Measurements from ENCODE around the gene SLC38A8. TPM values are rescaled to one million over a fixed set of nuclear protein-coding genes. Genes with fewer than 3 reads are reported as not detected.

SLC38A8 gene
- total RNA-seq, 2 experiments from 2014 or later = not detected

DNA sequence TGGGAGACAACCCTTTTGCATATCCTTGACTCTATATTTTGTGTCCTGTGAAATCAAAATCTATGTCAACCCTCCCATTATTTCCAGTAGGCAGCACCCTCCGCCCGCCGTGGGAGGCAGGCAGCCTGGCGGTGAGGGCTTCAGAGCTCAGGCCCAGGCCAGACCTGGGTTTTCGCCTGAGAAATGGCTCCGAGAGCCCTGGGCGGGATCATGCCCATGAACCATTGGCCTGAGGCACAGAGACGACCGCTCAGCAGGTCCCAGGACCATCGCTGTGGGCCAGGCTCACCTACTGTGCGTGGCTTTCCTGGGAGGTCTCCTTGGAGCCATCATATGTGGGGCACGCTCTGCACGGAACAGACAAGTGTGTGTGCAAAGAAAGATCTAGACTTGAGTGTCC is 6.3 kb upstream of the SLC38A8 start:
- ChIA-PET POLR2A (no interaction called here), CTCF (no interaction called here)
- H3K4me3 Mint-ChIP-seq = no peak overlapping the region
- intact Hi-C loops (cut with DNase I, micrococcal nuclease) = no loop called here
- H3K27ac Mint-ChIP-seq = no peak overlapping the region
- H3K4me1 Mint-ChIP-seq = no peaks in the 10 kb centered on the region
- ATAC-seq = no peak
- no peak for DNase-seq
- H3K27me3 Mint-ChIP-seq = peaks cover 10% of the 10 kb centered on the region
- no peaks in the 10 kb centered on the region for H3K9me3 Mint-ChIP-seq (ENCODE audit: low read depth)
- peaks cover 13% of the 10 kb centered on the region for H3K36me3 Mint-ChIP-seq (ENCODE audit: low read depth)

DNA sequence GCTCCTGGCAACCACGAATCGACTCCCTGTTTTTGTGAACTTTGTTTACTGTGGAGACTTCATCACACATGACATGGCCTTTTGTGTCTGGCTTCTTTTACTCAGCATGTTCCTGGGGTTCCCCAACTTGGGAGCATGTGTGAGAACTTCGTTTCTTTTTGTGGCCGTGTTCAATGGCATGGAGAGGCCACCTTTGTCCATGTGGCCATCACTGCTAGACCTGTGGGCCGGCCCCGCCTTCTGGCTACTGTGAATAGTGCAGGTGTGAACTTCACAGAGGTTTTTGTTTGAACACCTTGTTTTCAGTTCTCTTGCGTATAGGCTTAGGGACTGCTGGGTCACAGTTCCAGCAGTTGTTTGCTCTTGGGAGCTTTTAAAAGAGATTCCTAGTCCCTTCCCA is 5.7 kb upstream of the SLC38A8 start:
- H3K4me3 Mint-ChIP-seq = no peak overlapping the region
- POLR2A ChIA-PET = no interaction called here
- intact Hi-C loops (cut with DNase I, micrococcal nuclease) = no loop called here
- ATAC-seq (no peak), DNase-seq (peak; percentile 16)
- H3K9me3 Mint-ChIP-seq (ENCODE audit: low read depth) = no peaks in the 10 kb centered on the region
- no peak overlapping the region for H3K27ac Mint-ChIP-seq
- peaks cover 12% of the 10 kb centered on the region for H3K27me3 Mint-ChIP-seq
- peaks cover 8% of the 10 kb centered on the region for H3K36me3 Mint-ChIP-seq (ENCODE audit: low read depth)
- H3K4me1 Mint-ChIP-seq = no peaks in the 10 kb centered on the region
- CTCF ChIA-PET = no interaction called here

DNA sequence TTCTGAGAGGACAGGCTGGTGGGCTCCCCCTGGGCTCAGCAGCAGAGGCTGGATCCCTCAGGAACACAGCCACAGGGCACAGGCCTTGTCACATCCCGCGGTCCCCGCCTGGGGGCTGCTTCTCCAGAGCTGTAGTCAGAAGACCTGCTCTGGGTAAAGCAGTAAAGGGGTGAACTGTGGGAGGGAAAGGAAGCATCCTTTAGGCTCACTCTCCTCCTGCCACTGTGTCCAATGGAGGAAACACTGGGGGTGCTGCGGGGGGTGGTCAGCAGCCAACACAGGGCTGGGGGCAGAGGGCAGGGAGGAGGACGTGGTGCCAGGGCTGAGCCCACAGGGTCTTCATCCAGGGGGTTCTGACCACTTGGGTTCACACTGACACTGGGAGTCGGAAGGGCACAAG is 5.0 kb upstream of the SLC38A8 start:
- POLR2A ChIA-PET = no interaction called here
- Mint-ChIP-seq H3K4me1 (no peaks in the 10 kb centered on the region), H3K4me3 (no peak overlapping the region), H3K27me3 (peaks cover 12% of the 10 kb centered on the region), H3K9me3 (ENCODE audit: low read depth) (no peaks in the 10 kb centered on the region), H3K27ac (no peak overlapping the region), H3K36me3 (ENCODE audit: low read depth) (peaks cover 3% of the 10 kb centered on the region)
- CTCF ChIA-PET = no interaction called here
- ATAC-seq = no peak
- intact Hi-C loops (cut with DNase I, micrococcal nuclease) = no loop called here
- DNase-seq = no peak

- Mint-ChIP-seq H3K27me3 (peaks cover 12% of the 10 kb centered on the region), H3K9me3 (ENCODE audit: low read depth) (no peaks in the 10 kb centered on the region), H3K4me1 (no peaks in the 10 kb centered on the region), H3K4me3 (no peak overlapping the region), H3K36me3 (ENCODE audit: low read depth) (no peaks in the 10 kb centered on the region), H3K27ac (no peak overlapping the region)
- ATAC-seq (no peak), DNase-seq (no peak)
- ChIA-PET POLR2A (no interaction called here), CTCF (no interaction called here)
- intact Hi-C loops (cut with DNase I, micrococcal nuclease) = no loop called here
Observed at GRCh38 chr16:84047206-84047605, 4.6 kb upstream of the SLC38A8 start.

- Mint-ChIP-seq H3K9me3 (ENCODE audit: low read depth) (no peaks in the 10 kb centered on the region), H3K4me3 (no peak overlapping the region), H3K4me1 (no peaks in the 10 kb centered on the region), H3K36me3 (ENCODE audit: low read depth) (no peaks in the 10 kb centered on the region), H3K27ac (no peak overlapping the region), H3K27me3 (peaks cover 12% of the 10 kb centered on the region)
- no peak for DNase-seq
- CTCF ChIA-PET = interaction anchor here (0.6 to 2.4 kb wide), 2 partner anchors 90 to 264 kb away, joined by 4 to 9 read pairs; no protein-coding TSS in a partner anchor
- intact Hi-C loops (cut with DNase I, micrococcal nuclease) = no loop called here
- POLR2A ChIA-PET = no interaction called here
- ATAC-seq = no peak
Observed at GRCh38 chr16:84045818-84046470, 3.3 kb upstream of the SLC38A8 start.

DNA sequence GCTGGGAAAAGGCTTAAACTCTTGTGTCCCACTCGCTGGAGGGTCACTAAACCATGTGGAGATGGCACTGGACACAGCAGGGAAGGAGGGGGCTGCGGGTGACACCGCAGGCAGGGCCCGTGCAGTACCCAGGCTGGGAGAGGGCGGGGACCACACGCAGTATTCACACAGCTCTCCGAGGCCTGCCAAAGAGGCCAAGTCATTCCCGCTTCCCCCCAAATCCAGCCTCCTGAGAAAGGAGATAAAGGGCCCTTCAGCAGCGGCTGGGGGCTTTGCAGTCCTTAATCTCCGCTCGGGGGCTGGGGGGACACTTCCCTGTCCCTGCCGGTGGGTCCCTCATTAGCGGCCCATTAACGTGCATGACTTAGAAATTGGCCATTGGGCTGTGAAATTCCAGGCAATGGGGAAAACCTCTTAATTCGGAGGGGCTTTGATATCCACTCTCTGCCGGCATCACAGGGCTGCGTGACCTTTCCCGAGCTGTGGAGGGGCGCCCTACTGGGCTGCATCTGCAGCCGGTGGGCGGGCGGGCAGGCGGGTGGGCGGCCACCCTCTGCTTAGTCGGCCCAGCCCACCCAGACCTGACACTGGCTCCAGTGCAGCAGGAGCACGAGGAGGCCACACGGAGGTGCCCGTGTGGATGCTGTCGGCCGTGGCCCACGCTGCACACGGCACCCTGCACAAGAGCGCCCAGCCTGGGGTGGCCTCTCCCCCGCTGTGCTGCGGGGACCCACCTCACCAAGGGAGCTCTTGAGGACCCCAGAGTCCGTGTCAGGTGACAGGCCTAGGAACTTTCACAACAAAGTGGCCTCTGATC is 2.6 kb upstream of the SLC38A8 start:
- no peak for ATAC-seq
- CTCF ChIA-PET = interaction anchor here (0.5 to 2.4 kb wide), 2 partner anchors 86 to 89 kb away, joined by 3 to 9 read pairs; no protein-coding TSS in a partner anchor

DNA sequence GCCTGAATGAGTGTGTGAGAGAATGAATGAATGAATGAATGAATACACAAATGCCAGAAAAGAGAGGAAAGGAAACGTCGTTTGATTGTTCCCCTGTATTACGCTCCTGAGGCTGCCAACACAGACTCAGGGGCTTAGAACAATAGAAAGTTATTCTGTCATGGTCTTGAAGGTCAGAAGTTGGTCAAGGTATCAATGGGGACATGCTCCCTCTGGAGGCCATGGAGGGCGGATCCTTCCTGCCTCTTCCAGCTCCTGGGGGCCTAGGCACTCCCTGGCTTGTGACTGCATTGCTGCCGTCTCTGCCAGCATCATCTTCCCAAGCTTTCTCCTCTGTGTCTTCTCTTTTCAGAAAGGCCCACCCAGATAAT is 1.5 kb upstream of the SLC38A8 start:
- intact Hi-C loops (cut with DNase I, micrococcal nuclease) = no loop called here
- POLR2A ChIA-PET = no interaction called here
- no peaks in the 10 kb centered on the region for H3K36me3 Mint-ChIP-seq (ENCODE audit: low read depth)
- H3K27ac Mint-ChIP-seq = no peak overlapping the region
- peaks cover 12% of the 10 kb centered on the region for H3K27me3 Mint-ChIP-seq
- H3K4me3 Mint-ChIP-seq = no peak overlapping the region
- no peaks in the 10 kb centered on the region for H3K4me1 Mint-ChIP-seq
- ATAC-seq (peak; percentile 42), DNase-seq (peak; percentile 23)
- CTCF ChIA-PET = interaction anchor here (0.7 to 2.4 kb wide), 2 partner anchors 22 to 88 kb away, joined by 3 to 9 read pairs; no protein-coding TSS in a partner anchor
- no peaks in the 10 kb centered on the region for H3K9me3 Mint-ChIP-seq (ENCODE audit: low read depth)

More for the DNA sequence above, 2.6 kb upstream of the SLC38A8 start:
- H3K36me3 Mint-ChIP-seq (ENCODE audit: low read depth) = no peaks in the 10 kb centered on the region
- no peak for DNase-seq
- intact Hi-C loops (cut with DNase I, micrococcal nuclease) = no loop called here
- no peaks in the 10 kb centered on the region for H3K9me3 Mint-ChIP-seq (ENCODE audit: low read depth)
- no peak overlapping the region for H3K4me3 Mint-ChIP-seq
- H3K27ac Mint-ChIP-seq = no peak overlapping the region
- POLR2A ChIA-PET = no interaction called here
- no peaks in the 10 kb centered on the region for H3K4me1 Mint-ChIP-seq
- peaks cover 12% of the 10 kb centered on the region for H3K27me3 Mint-ChIP-seq

DNA sequence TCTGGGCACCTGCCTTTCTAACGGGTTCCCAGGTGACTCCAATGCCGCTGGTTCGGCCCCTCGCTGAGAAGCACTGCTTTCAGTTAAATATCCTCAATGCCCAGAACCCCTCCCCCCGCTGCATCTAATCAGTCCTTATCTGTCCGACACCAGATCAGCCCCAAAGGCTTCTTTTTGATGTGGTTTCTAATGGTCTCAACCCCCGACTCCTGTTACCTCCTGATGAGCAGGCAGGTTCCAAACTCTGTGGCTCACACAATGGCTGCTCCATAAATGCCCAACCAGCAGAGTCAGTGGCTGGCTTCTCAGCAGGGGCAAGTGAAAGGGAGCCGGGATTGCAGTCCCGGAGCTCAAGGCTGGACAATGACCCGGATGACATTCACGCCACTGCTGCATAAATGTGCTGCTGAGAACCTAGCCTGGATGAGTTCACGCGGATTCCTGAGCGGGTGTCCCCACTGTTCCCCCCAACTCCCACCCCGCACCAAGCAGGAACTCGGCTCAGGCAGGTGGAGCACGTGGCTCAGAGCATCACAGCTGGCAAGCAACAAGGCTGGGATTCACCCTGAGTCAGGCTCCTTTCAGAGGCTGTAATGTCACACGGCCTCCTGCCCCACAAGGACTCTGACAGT is 1.0 kb upstream of the SLC38A8 start:
- H3K27ac Mint-ChIP-seq = no peak overlapping the region
- H3K36me3 Mint-ChIP-seq (ENCODE audit: low read depth) = no peaks in the 10 kb centered on the region
- ChIA-PET CTCF (interaction anchor here (0.9 to 2.4 kb wide), 3 partner anchors 43 to 90 kb away, joined by 3 to 9 read pairs (median 5); no protein-coding TSS in a partner anchor), POLR2A (no interaction called here)
- H3K9me3 Mint-ChIP-seq (ENCODE audit: low read depth) = no peaks in the 10 kb centered on the region
- ATAC-seq (peak; percentile 9), DNase-seq (no peak)
- peaks cover 12% of the 10 kb centered on the region for H3K27me3 Mint-ChIP-seq
- H3K4me1 Mint-ChIP-seq = no peaks in the 10 kb centered on the region
- intact Hi-C loops (cut with DNase I, micrococcal nuclease) = no loop called here
- no peak overlapping the region for H3K4me3 Mint-ChIP-seq

DNA sequence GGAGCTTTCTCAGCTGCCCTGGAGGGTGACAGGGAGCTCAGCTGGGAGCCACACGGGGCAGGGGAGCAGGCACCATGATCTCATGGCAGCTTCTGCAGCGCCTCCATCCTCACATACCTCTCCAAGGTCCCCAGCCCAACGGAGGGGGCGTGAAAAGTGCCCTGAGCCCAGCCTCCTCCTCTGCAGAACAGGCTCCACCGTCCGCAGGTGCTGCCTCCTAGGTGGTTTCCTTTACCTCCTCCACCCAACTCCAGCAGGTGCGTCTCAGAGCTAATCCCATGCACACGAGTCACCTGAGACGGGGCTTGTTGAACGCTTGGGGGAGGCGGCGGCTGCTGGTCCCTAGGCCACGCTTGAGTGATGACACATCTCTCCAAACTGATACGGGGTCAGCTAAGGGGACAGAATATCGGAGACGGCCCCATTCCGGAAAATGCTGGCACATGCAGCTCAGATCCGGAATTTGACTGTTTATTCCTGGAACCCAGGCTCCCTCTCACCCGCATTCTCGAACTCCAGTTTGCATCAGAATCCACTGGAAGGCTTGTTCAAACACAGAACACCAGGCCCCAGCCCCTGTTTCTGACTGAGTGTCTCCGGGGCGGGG is 387 bp upstream of the SLC38A8 start:
- no peak overlapping the region for H3K27ac Mint-ChIP-seq
- POLR2A ChIA-PET = no interaction called here
- CTCF ChIA-PET = interaction anchor here (0.9 to 1.1 kb wide), 3 partner anchors 43 to 89 kb away, joined by 3 to 5 read pairs (median 3); no protein-coding TSS in a partner anchor
- DNase-seq = no peak
- no peaks in the 10 kb centered on the region for H3K9me3 Mint-ChIP-seq (ENCODE audit: low read depth)
- H3K4me1 Mint-ChIP-seq = no peaks in the 10 kb centered on the region
- peaks cover 12% of the 10 kb centered on the region for H3K27me3 Mint-ChIP-seq
- no peak overlapping the region for H3K4me3 Mint-ChIP-seq
- H3K36me3 Mint-ChIP-seq (ENCODE audit: low read depth) = no peaks in the 10 kb centered on the region
- no peak for ATAC-seq
- intact Hi-C loops (cut with DNase I, micrococcal nuclease) = no loop called here

DNA sequence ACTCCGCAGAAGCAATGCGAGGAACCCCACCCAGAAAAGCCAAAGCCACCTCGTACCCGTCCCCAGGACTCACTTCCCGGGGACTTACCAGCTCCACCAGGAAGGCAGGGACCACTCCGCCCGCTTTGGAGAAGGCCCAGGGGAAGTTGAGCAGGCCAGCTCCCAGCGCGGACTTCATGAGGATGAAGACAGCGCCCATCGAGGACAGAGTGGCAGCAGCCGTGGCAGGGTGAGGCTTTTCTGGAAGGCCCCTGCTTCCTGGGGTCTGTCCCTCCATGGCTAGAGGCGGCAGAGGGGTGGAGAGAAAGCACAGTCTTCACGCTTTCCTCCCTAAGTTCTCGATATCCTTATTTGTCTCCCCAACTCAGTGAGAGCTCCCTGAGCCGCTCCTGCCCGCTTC is 714 bp downstream of the SLC38A8 start:
- Mint-ChIP-seq H3K27ac (no peak overlapping the region), H3K9me3 (ENCODE audit: low read depth) (no peaks in the 10 kb centered on the region), H3K4me1 (no peaks in the 10 kb centered on the region), H3K27me3 (peaks cover 12% of the 10 kb centered on the region), H3K36me3 (ENCODE audit: low read depth) (no peaks in the 10 kb centered on the region), H3K4me3 (no peak overlapping the region)
- no peak for DNase-seq
- ATAC-seq = no peak
- intact Hi-C loops (cut with DNase I, micrococcal nuclease) = no loop called here
- POLR2A ChIA-PET = no interaction called here
- CTCF ChIA-PET = interaction anchor here (1.1 to 1.5 kb wide), 2 partner anchors 84 to 85 kb away, joined by 3 to 7 read pairs; no protein-coding TSS in a partner anchor
